Vagina (tissue), 2 donors: ENCODE measurements around the gene ZGPAT.

Experiments
- CTCF ChIP-seq, 3 experiments: fragments of 450-650 bp in 2 of 3; fragments of 200-600 bp in 1 of 3; sonication (generic) in 1 of 3; IDR thresholded peaks; one replicate each; pipeline ENCODE4 v1.5.1; 2017 to 2019; ENCODE audit warnings: antibody characterized with exemption in 3 of 3, mild to moderate bottlenecking in 2 of 3, moderate library complexity in 2 of 3
- POLR2A ChIP-seq, 2 donors: fragments of 450-650 bp; IDR thresholded peaks; one replicate each; pipeline ENCODE4 v1.6.1; 2017; ENCODE audit warnings: antibody characterized with exemption in 2 of 2, mild to moderate bottlenecking in 2 of 2, moderate library complexity in 2 of 2

DNA sequence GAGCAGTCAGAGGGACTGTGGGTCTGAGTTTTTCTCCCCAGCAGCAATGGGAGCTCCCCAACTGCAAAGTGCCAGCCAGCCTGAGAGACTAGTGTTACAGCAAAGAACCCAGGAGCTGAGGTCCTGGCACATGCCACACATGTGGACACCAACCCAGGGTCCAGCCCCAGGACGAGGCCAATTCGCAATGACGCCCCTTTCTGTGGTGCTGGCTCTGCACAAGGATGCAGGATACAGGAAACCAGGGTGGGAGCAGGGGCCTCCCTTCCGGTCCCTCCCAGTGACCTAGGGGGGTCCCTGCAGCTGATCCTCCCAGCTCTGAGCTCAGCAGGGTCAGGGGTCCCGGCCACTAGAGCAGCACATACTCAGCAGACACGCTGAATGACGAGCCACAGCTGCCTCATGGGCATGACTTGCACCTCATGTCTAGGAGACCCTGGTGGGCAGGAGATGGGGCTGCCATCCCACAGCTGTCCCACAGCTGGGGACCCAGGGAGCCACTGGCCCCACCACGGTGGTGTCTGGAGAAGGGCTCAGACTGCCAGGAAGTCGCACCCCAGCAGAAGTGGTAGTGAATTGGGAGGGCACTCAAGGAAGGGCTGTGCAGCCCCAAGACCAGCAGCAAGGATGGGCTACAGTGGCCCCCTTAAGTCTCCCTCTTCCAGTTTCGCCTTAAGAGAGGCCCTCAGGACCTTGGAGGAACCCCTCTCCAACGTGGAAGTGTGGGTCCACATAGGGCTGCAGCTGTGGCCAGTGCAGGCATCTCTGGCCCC lies 3.7 kb upstream of the ZGPAT start:
- TF ChIP-seq POLR2A (IDR thresholded peaks at IDR 0.05) (no peak), CTCF (IDR thresholded peaks at IDR 0.05) (no peak)
